HCT116 (cell line): ENCODE results near the gene UBE2G2.

Experiments used
- CTCF ChIP-seq, 3 experiments: fragments of 200-600 bp in 1 of 3; sonication (generic) in 1 of 3; IDR thresholded peaks in 2 of 3; conservative IDR thresholded peaks in 1 of 3; 2 replicates each; pipeline ENCODE4 v1.5.1; 2012 to 2017; ENCODE audit warnings: low read depth in 2 of 3, low read length in 2 of 3, antibody characterized with exemption in 1 of 3, borderline replicate concordance in 1 of 3, control low read depth in 1 of 3, mild to moderate bottlenecking in 1 of 3, mixed read lengths in 1 of 3, mixed run types in 1 of 3, moderate library complexity in 1 of 3; ENCODE audit not compliant: insufficient read depth in 1 of 3
- POLR2A ChIP-seq: IDR thresholded peaks from 2 replicates; pipeline ENCODE4 v1.7.0; 2011; ENCODE audit warnings: borderline replicate concordance; ENCODE audit not compliant: insufficient read depth, insufficient read length; ENCODE audit errors: extremely low read depth
- POLR2AphosphoS5 ChIP-seq: IDR thresholded peaks from 2 replicates; pipeline ENCODE4 v1.6.1; 2011; ENCODE audit warnings: mild to moderate bottlenecking, low read depth, low read length, moderate library complexity
- RAD21 ChIP-seq: IDR thresholded peaks from 2 replicates; pipeline ENCODE4 v1.6.1; 2012; ENCODE audit warnings: low read depth, mild to moderate bottlenecking
- ZFX ChIP-seq: fragments of 450-650 bp; IDR thresholded peaks from 2 replicates; pipeline ENCODE4 v1.6.1; 2017
- ZNF274 ChIP-seq: fragments of 200-500 bp; sonication (Bioruptor generic); IDR thresholded peaks from 2 replicates; pipeline ENCODE4 v1.6.1; 2014; ENCODE audit warnings: mild to moderate bottlenecking, low read depth, low read length, inconsistent platforms

GRCh38 chr21:44736291-44737004, 65.2 kb downstream of the UBE2G2 start:
- no peak for TF ChIP-seq ZNF274
- TF ChIP-seq POLR2A = no peak
- no peak for TF ChIP-seq ZFX
- no peak for TF ChIP-seq CTCF (IDR thresholded peaks at IDR 0.05 in 2 of 3, conservative IDR thresholded peaks at IDR 0.05 in 1 of 3; ENCODE audit: borderline replicate concordance in 1 of 3, insufficient read depth in 1 of 3, low read depth in 2 of 3, low read length in 2 of 3)
- TF ChIP-seq POLR2AphosphoS5 = no peak
- TF ChIP-seq RAD21 = no peak
